ENCODE data around the gene SPACDR.

The SPACDR gene

GRCh38 chr7:100433592-100434296, 30.3 kb downstream of the SPACDR start:
- peak in 1 of 5 experiments; percentile 45 for DNase-seq

DNA sequence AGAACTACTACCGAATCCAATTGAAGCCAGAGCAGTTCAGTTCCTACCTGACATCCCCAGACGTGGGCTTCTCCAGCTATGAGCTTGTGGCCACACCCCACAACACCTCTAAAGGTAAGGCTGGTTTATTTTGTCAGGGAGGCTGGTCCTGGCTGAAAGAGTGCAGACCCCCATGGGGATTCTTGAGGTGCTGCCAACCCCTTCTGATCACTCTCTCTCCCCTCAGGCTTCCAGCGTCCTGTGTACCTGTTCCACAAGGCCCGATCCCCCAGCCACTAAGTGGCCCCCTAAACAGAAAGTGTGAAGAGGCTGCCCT, 30.8 kb downstream of the SPACDR start:
- no peak for DNase-seq

- DNase-seq = no peak
Measured at GRCh38 chr7:100432621-100433275, 31.3 kb downstream of the SPACDR start.

DNA sequence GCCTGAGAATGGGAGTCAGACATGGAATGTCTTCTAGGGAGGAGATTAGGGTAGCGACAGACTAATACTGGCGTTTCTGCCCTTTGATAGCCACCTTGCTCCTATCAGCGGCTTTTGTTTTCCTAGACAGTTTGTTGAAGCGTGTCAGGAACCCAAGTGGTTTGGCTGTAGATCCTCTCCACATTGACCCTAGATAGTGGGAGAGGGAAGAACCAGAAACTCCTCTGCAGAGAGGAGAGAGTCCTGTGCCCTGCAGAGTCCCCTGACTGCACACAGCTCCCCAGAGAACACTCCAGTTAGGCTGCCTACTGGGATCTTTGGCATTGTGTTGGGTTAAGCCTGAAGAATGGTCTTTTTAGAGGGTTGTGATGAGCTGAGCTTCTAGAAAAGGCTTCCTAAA, 32.0 kb downstream of the SPACDR start:
- DNase-seq = no peak

- no peak for DNase-seq
Measured at GRCh38 chr7:100431286-100431735, 32.7 kb downstream of the SPACDR start.

DNA sequence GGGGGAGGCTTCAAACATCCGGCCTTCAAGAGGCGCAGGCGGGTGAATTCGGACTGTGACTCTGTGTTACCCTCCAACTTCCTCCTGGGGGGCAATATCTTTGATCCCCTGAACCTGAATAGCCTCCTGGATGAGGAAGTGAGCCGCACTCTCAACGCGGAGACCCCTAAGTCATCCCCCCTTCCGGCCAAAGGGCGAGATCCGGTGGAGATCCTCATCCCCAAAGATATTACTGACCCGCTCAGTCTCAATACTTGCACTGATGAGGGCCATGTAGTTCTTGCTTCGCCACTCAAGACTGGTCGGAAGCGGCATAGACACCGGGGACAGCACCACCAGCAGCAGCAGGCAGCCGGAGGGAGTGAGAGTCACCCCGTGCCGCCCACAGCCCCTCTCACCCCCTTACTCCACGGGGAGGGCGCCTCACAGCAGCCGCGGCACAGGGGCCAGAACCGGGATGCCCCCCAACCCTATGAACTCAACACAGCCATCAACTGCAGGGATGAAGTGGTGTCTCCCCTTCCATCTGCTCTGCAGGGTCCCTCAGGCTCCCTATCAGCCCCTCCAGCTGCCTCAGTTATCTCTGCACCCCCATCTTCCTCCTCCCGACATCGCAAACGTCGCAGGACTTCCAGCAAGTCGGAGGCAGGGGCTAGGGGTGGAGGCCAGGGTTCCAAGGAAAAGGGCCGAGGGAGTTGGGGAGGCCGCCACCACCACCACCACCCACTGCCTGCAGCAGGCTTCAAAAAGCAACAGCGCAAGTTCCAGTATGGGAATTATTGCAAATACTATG, 33.4 kb downstream of the SPACDR start:
- peak in 3 of 5 experiments; percentile 35 to 71 (median 37) for DNase-seq

DNA sequence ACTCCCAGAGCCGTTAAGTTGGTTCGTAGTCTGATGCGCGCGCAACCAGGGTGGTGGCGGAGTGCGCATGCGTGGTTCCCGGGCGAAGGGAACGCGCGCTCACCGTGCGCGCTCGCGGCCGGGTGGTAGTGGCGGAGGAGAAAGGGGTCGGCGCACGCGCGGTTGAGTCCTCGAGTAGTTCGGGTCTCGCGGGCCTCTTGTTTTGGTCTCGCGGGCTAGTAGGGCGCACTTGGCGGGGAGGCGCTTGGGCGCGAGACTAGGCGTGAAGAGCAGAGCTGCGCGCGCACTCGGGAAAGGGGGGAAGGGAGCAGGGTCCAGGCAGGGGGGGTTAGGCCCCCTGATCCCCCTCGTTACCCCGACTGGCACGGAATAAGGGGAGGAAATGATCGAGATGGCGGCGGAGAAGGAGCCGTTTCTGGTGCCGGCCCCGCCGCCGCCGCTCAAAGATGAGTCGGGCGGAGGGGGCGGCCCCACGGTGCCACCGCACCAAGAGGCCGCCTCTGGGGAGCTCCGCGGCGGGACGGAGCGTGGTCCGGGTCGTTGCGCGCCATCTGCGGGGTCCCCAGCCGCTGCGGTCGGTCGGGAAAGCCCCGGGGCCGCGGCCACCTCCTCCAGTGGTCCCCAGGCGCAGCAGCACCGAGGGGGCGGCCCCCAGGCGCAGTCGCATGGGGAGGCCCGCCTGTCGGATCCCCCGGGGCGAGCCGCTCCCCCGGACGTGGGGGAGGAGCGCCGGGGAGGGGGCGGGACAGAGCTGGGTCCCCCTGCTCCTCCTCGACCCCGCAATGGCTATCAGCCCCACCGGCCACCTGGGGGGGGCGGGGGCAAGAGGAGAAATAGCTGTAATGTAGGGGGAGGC, 34.2 kb downstream of the SPACDR start, which contains the start of gene MEPCE:
TSS of gene MEPCE (plus strand) at position 195 of the 856 bp plus-strand sequence. CDS start at position 383, 188 bp downstream.
- peak; percentile 92 to 97 (median 94) for DNase-seq

DNA sequence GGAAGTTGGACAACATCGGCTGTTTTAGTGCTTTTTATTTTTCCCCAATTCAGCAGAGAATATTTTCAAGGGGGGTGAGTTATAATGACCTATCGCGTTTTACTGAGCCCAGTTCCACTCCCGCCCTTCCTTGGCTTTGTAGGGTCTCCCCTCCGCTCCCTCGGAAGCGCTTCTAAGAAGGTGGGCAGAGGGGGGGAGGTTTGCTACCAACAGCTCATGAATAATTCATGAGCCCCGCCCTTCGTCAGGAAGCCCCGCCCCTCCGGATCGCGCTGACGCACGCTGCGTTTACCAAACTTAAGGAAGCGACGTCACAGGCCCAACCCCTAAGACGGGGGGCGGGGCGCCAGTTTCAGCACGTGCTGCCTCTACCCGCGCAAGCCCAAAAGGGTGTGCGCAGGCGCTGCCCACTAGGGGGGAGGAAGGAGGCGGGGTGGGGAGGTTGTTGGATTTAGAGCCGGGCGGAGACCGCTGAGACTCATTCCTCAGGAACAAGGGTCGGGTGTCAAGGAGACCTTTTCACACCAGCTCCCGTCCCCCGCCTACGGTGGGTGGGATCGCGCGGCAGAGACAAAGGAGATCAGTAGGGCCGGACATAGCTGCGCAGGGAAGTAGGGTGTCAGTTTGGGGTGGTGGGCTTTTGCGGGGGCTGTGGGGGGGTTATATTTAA, 35.0 kb downstream of the SPACDR start:
- peak; percentile 99 to 100 (median 100) for DNase-seq

- DNase-seq = peak; percentile 89 to 98 (median 95)
Measured at GRCh38 chr7:100428199-100428966, 35.7 kb downstream of the SPACDR start, which contains the start of gene ZCWPW1. Gene ZCWPW1, minus strand, starts transcription at chr7:100428703. Its CDS starts 8,054 bp downstream, at chr7:100420649.

- DNase-seq = no peak
Measured at GRCh38 chr7:100427762-100428198, 36.3 kb downstream of the SPACDR start.

- no peak for DNase-seq
Measured at GRCh38 chr7:100426516-100426915, 37.5 kb downstream of the SPACDR start.

DNA sequence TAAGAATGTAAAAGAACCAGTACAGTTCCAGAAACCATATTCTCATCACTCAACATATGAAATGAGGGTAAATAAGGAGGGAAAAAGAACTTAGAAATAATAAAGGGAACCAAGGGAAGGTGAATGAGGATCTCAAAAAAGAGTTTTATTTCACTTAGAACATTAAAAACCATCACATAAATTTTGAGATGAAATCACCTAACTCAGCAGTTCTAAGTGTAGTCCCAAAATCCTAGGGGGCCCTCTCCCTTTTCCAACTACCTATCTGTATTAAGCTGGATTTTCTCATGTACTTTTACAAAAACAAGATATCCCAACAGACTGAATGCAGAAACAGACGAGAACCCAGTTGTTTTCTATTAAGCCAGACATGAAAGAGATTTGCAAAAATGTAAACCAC, 38.7 kb downstream of the SPACDR start:
- no peak for DNase-seq

DNA sequence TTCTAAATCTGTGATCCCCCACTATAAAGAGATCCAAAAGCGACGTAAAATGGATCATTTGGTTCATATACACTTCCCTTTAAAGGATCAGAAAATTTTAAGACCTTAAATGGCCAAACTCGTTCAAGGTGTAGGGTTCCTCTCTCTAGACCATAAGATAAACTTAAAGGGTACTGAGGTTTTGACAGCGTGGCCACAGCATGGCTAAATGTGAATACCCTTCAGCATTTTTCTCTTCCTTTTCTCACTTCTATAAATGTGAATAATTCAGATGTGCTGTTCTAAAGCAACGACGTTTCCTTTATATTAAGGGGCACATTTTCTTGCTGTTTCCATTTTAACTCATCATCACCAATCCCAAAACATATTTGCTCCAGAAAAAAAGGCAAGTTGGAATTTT, 40.7 kb downstream of the SPACDR start:
- DNase-seq = no peak

DNA sequence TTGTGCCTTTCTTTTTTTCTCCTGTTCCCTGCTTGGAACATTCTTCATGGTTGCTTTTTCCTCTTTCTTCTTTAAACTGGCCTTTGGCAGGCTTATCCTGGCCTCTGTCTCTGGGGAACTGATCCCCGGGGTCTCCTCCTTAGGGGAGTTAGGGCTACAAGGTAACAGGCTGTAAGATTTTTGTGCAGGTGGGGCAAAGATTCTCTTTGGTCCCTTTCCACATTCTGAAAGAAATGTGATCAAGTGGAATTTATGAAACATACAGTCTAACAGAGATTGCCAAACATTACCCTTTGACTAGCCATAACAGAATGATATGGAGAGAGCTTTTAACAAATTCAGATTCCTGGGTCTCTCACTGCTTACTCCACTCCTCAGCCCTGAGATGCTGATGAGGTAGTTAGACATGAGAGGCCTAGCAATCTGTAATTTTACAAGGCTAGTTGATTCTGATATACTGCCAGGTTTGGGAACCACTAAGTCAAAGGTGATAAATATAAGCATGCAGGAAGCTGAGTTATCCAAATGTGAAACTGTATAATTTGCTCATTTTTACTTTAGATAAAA, 44.3 kb downstream of the SPACDR start:
- no peak for DNase-seq

DNA sequence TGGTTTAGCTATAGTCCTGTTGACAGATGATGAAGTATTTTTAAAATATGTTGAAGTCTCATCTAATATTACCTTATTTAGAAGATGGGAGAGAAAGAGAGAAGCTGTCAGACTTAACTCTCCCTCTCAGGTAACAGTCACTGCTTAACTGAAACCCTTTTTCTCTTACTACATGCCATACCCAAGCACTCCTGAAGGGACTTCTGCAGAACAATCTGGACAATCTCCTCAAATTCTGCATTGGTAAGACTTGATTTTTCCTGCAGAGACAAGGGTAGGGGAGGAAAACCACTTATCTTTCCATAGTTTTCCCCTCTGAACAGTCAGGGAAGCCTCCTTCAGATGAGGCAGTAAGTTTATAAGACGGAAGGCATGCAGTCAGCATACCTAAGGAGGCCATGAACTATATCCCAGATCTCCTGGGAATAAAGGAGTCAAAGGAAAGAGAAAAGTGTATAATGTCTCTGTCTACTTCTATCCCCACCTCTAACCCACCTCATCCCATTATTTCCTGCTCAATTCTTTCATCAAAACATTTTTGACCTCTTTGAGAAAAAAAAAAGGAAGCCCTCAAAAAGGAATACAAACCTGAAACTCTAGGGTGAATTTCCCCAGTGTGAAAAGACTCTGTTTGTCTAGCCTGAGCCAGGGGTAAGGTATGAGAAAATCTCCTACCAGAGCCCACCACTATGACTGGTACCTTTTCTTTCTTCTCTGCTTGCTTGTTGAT, 45.0 kb downstream of the SPACDR start:
- no peak for DNase-seq

DNA sequence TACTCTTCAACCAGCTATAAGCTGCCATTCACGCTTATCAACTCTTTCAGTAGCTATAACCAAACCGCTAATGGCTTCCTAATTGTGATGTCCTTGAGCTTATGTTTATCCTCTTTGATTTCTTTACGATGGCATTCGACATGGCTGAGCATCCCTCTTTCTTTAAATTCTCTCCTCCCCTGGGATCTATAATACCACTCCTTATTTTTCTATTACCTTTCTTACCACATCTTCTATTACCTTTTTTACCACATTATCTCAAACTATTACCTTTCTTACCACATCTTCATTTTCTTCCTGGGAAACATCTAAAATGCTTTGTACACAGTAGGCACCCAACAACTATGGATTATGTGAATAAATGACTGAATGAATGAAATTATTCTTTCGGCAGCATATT, 48.6 kb downstream of the SPACDR start:
- no peak for DNase-seq

GRCh38 chr7:100413889-100414288, 50.2 kb downstream of the SPACDR start:
- no peak for DNase-seq

GRCh38 chr7:100413346-100413745, 50.7 kb downstream of the SPACDR start:
- no peak for DNase-seq

DNA sequence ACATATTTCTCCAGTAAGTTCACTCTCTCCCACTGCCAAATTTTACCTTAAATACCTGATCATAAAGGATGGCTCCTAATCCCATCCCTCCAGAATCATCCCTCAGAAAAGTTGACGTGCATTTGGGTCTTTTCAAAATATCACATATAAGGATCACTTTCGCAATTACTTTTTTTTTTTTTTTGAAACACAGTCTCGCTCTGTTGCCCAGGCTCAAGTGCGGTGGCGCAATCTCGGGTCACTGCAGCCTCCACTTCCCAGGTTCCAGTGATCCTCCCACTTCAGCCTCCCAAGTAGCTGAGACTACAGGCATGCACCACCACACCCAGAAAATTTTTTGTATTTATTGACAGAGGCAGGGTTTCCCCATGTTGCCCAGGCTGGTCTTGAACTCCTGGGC, 53.0 kb downstream of the SPACDR start:
- DNase-seq = no peak

Measured in T-helper 2 cell (primary cell).